GM19438 (cell line): ENCODE results near the gene ADK.
"Not testable (repeated sequence)": the region's sequence is repeated elsewhere in the genome, so short reads cannot be mapped to it uniquely, and the experiment has no call there.

Experiments used
- ATAC-seq: cut with Tn5 transposase; IDR thresholded peaks from one replicate; pipeline ENCODE4 v1.9.1; 2021; ENCODE audit warnings: low read depth; ENCODE audit not compliant: unreplicated experiment

The ADK gene

GRCh38 chr10:74457478-74457877 lies 306.5 kb downstream of the ADK start:
- ATAC-seq: not testable (repeated sequence)

- ATAC-seq: no peak
These were observed 309.8 kb downstream of the ADK start for GRCh38 chr10:74460812-74461211.

GRCh38 chr10:74474022-74474713 lies 323.1 kb downstream of the ADK start:
- ATAC-seq: no peak

GRCh38 chr10:74476162-74476706 lies 325.2 kb downstream of the ADK start:
- not testable (repeated sequence) for ATAC-seq

GRCh38 chr10:74480778-74481177 lies 329.8 kb downstream of the ADK start:
- ATAC-seq: no peak

- ATAC-seq: no peak
These were observed 332.3 kb downstream of the ADK start for GRCh38 chr10:74483356-74483755.

GRCh38 chr10:74485283-74485682 lies 334.3 kb downstream of the ADK start:
- ATAC-seq: no peak

GRCh38 chr10:74486659-74487058 lies 335.6 kb downstream of the ADK start:
- ATAC-seq: no peak

- ATAC-seq: no peak
These were observed 337.9 kb downstream of the ADK start for GRCh38 chr10:74488907-74489306.

- ATAC-seq: no peak
These were observed 339.5 kb downstream of the ADK start for GRCh38 chr10:74490551-74490950.

- no peak for ATAC-seq
These were observed 340.0 kb downstream of the ADK start for GRCh38 chr10:74491014-74491413.

- not testable (repeated sequence) for ATAC-seq
These were observed 345.3 kb downstream of the ADK start for GRCh38 chr10:74496276-74496675.

- ATAC-seq: not testable (repeated sequence)
These were observed 347.6 kb downstream of the ADK start for GRCh38 chr10:74498664-74499063.

- ATAC-seq: no peak
These were observed 349.1 kb downstream of the ADK start for GRCh38 chr10:74500026-74500704.

- no peak for ATAC-seq
These were observed 349.8 kb downstream of the ADK start for GRCh38 chr10:74500816-74501215.

- ATAC-seq: no peak
These were observed 352.1 kb downstream of the ADK start for GRCh38 chr10:74502963-74503608.

GRCh38 chr10:74507951-74508350 lies 356.9 kb downstream of the ADK start:
- no peak for ATAC-seq

GRCh38 chr10:74510594-74510993 lies 359.6 kb downstream of the ADK start:
- no peak for ATAC-seq

GRCh38 chr10:74511051-74511450 lies 360.0 kb downstream of the ADK start:
- ATAC-seq: no peak

GRCh38 chr10:74514322-74514721 lies 363.3 kb downstream of the ADK start:
- no peak for ATAC-seq

GRCh38 chr10:74518061-74518460 lies 367.0 kb downstream of the ADK start:
- no peak for ATAC-seq
